ENCODE measurements around the gene TNIK. TPM values are rescaled to one million over a fixed set of nuclear protein-coding genes. Genes with fewer than 3 reads are reported as not detected.

Gene TNIK
- total and polyA plus RNA-seq, 2 experiments from 2014 or later = 14.6 to 34.3 TPM

DNA sequence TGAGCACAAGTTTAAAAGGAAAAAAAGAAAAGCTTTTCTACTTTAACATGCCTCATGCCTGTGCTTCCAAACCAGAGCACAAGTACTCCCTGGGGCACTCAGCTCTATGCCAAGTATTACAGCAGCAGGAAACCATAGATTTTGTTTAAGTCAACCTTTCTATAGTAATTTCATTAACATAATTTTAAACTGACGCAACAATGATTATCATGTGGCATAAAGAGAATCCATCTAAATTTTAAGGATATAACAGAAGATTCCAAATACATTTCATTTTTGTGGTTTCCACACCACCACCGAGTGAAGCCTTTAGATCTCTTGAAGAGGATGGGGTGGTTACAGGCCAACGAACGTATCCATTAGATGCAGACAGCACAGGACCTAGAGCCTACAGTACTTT lies 112.1 kb downstream of the TNIK start (continued):
- TF ChIP-seq, protein P1, sequence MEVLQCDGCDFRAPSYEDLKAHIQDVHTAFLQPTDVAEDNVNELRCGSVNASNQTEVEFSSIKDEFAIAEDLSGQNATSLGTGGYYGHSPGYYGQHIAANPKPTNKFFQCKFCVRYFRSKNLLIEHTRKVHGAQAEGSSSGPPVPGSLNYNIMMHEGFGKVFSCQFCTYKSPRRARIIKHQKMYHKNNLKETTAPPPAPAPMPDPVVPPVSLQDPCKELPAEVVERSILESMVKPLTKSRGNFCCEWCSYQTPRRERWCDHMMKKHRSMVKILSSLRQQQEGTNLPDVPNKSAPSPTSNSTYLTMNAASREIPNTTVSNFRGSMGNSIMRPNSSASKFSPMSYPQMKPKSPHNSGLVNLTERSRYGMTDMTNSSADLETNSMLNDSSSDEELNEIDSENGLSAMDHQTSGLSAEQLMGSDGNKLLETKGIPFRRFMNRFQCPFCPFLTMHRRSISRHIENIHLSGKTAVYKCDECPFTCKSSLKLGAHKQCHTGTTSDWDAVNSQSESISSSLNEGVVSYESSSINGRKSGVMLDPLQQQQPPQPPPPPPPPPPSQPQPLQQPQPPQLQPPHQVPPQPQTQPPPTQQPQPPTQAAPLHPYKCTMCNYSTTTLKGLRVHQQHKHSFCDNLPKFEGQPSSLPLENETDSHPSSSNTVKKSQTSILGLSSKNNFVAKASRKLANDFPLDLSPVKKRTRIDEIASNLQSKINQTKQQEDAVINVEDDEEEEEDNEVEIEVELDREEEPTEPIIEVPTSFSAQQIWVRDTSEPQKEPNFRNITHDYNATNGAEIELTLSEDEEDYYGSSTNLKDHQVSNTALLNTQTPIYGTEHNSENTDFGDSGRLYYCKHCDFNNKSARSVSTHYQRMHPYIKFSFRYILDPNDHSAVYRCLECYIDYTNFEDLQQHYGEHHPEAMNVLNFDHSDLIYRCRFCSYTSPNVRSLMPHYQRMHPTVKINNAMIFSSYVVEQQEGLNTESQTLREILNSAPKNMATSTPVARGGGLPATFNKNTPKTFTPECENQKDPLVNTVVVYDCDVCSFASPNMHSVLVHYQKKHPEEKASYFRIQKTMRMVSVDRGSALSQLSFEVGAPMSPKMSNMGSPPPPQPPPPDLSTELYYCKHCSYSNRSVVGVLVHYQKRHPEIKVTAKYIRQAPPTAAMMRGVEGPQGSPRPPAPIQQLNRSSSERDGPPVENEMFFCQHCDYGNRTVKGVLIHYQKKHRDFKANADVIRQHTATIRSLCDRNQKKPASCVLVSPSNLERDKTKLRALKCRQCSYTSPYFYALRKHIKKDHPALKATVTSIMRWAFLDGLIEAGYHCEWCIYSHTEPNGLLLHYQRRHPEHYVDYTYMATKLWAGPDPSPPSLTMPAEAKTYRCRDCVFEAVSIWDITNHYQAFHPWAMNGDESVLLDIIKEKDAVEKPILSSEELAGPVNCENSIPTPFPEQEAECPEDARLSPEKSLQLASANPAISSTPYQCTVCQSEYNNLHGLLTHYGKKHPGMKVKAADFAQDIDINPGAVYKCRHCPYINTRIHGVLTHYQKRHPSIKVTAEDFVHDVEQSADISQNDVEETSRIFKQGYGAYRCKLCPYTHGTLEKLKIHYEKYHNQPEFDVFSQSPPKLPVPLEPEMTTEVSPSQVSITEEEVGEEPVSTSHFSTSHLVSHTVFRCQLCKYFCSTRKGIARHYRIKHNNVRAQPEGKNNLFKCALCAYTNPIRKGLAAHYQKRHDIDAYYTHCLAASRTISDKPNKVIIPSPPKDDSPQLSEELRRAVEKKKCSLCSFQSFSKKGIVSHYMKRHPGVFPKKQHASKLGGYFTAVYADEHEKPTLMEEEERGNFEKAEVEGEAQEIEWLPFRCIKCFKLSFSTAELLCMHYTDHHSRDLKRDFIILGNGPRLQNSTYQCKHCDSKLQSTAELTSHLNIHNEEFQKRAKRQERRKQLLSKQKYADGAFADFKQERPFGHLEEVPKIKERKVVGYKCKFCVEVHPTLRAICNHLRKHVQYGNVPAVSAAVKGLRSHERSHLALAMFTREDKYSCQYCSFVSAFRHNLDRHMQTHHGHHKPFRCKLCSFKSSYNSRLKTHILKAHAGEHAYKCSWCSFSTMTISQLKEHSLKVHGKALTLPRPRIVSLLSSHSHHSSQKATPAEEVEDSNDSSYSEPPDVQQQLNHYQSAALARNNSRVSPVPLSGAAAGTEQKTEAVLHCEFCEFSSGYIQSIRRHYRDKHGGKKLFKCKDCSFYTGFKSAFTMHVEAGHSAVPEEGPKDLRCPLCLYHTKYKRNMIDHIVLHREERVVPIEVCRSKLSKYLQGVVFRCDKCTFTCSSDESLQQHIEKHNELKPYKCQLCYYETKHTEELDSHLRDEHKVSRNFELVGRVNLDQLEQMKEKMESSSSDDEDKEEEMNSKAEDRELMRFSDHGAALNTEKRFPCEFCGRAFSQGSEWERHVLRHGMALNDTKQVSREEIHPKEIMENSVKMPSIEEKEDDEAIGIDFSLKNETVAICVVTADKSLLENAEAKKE (CRISPR knock-in tag; IDR thresholded peaks at IDR 0.05) = no peak
- TF ChIP-seq CREB1 (CRISPR knock-in tag; IDR thresholded peaks at IDR 0.05; ENCODE audit: low read depth) (no peak), ZNF331 (CRISPR knock-in tag; IDR thresholded peaks at IDR 0.05; ENCODE audit: low read depth) (no peak), POLR2AphosphoS5 (IDR thresholded peaks at IDR 0.05; ENCODE audit: low read depth) (no peak), JUNB (IDR thresholded peaks at IDR 0.05; ENCODE audit: unreplicated experiment) (no peak), STAT1 (IDR thresholded peaks at IDR 0.05; ENCODE audit: unreplicated experiment) (no peak), EZH2 (IDR thresholded peaks at IDR 0.05; ENCODE audit: low read depth, unreplicated experiment) (no peak), EZH2phosphoT487 (IDR thresholded peaks at IDR 0.05; ENCODE audit: unreplicated experiment) (no peak), ZNF114 (CRISPR knock-in tag; IDR thresholded peaks at IDR 0.05) (no peak)
- TF ChIP-seq, protein P2, sequence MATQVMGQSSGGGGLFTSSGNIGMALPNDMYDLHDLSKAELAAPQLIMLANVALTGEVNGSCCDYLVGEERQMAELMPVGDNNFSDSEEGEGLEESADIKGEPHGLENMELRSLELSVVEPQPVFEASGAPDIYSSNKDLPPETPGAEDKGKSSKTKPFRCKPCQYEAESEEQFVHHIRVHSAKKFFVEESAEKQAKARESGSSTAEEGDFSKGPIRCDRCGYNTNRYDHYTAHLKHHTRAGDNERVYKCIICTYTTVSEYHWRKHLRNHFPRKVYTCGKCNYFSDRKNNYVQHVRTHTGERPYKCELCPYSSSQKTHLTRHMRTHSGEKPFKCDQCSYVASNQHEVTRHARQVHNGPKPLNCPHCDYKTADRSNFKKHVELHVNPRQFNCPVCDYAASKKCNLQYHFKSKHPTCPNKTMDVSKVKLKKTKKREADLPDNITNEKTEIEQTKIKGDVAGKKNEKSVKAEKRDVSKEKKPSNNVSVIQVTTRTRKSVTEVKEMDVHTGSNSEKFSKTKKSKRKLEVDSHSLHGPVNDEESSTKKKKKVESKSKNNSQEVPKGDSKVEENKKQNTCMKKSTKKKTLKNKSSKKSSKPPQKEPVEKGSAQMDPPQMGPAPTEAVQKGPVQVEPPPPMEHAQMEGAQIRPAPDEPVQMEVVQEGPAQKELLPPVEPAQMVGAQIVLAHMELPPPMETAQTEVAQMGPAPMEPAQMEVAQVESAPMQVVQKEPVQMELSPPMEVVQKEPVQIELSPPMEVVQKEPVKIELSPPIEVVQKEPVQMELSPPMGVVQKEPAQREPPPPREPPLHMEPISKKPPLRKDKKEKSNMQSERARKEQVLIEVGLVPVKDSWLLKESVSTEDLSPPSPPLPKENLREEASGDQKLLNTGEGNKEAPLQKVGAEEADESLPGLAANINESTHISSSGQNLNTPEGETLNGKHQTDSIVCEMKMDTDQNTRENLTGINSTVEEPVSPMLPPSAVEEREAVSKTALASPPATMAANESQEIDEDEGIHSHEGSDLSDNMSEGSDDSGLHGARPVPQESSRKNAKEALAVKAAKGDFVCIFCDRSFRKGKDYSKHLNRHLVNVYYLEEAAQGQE (IDR thresholded peaks at IDR 0.05; ENCODE audit: unreplicated experiment) = no peak
- TF ChIP-seq, protein P3, sequence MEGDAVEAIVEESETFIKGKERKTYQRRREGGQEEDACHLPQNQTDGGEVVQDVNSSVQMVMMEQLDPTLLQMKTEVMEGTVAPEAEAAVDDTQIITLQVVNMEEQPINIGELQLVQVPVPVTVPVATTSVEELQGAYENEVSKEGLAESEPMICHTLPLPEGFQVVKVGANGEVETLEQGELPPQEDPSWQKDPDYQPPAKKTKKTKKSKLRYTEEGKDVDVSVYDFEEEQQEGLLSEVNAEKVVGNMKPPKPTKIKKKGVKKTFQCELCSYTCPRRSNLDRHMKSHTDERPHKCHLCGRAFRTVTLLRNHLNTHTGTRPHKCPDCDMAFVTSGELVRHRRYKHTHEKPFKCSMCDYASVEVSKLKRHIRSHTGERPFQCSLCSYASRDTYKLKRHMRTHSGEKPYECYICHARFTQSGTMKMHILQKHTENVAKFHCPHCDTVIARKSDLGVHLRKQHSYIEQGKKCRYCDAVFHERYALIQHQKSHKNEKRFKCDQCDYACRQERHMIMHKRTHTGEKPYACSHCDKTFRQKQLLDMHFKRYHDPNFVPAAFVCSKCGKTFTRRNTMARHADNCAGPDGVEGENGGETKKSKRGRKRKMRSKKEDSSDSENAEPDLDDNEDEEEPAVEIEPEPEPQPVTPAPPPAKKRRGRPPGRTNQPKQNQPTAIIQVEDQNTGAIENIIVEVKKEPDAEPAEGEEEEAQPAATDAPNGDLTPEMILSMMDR (conservative IDR thresholded peaks at IDR 0.05; ENCODE audit: low read depth in 2 of 2) = no peak
